ENCODE results near the gene KRTAP5-9. TPM values are rescaled to one million over a fixed set of nuclear protein-coding genes. Genes with fewer than 3 reads are reported as not detected.

The KRTAP5-9 gene
- total and polyA plus RNA-seq, 2 donors, result 0.54 TPM; not detected in 1

Small RNA genes lying within 50 kb of the gene (small RNA-seq; reads per million reads assigned to genes)
- gene AP000867.1 (not detected), gene KRTAP5-14P (not detected)

Other genes starting within 250 kb of the KRTAP5-9 start
- 8.5 TPM for gene DHCR7, start 100.0 kb upstream of the KRTAP5-9 start, total RNA-seq
- 11.3 TPM for gene DHCR7, start 100.0 kb upstream of the KRTAP5-9 start, polyA plus RNA-seq
- 47.8 TPM for gene NADSYN1, start 95.2 kb upstream of the KRTAP5-9 start, total RNA-seq
- gene NADSYN1, start 95.2 kb upstream of the KRTAP5-9 start, polyA plus RNA-seq, result 59.3 TPM
- 0.26 TPM for gene KRTAP5-7, start 21.2 kb upstream of the KRTAP5-9 start, total RNA-seq
- 0.15 TPM for gene KRTAP5-7, start 21.2 kb upstream of the KRTAP5-9 start, polyA plus RNA-seq
- gene KRTAP5-8, start 10.4 kb upstream of the KRTAP5-9 start, total RNA-seq, result not detected
- gene KRTAP5-8, start 10.4 kb upstream of the KRTAP5-9 start, polyA plus RNA-seq, result 0.15 TPM
- not detected for gene KRTAP5-10, start 17.1 kb downstream of the KRTAP5-9 start, total RNA-seq
- 0.51 TPM for gene KRTAP5-10, start 17.1 kb downstream of the KRTAP5-9 start, polyA plus RNA-seq
- gene KRTAP5-11, start 34.5 kb downstream of the KRTAP5-9 start, total RNA-seq, result not detected
- gene KRTAP5-11, start 34.5 kb downstream of the KRTAP5-9 start, polyA plus RNA-seq, result not detected

All from urinary bladder (tissue), 2 donors.